Measurements from ENCODE around the gene RPS27A.
A peak's percentile ranks its signal among the peaks of the same experiment; 100 is the strongest.
"Not testable (repeated sequence)": the region's sequence is repeated elsewhere in the genome, so short reads cannot be mapped to it uniquely, and the experiment has no call there.

The RPS27A gene

DNA sequence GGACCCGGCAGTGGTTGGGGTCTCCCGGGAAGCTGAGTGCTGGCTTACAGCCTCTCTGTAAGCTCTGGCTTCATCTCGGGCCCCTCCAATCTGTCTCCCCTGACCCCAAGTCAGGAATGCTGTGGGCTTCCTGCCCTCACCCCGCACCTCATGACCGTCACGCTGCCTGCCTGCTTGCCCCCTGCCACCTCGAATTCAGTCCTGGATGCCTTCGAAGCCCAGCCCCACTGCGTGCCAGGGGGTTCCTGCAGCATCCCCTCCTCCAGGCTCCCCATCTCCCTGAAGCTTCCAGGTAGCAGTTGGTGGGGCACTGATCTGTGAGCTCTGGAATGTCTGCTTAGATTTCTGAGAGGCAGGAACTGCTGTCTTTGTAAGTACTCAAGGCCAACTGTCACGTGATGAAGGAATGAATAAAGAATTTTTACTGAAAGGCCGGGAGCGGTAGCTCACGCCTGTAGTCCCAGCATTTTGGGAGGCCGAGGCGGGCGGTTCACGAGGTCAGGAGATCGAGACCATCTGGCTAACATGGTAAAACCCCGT lies 6.9 kb upstream of the RPS27A start:
- Histone ChIP-seq H3K4me3 (ENCODE audit: low read depth, low read length) (no peak overlapping the region), H3K36me3 (ENCODE audit: control insufficient read depth, insufficient read depth, low read length) (0 out of 2 replicates have a peak, but pooled peaks cover 4% of the 10 kb centered on the region), H3K9me3 (ENCODE audit: control insufficient read depth, insufficient read depth, low read length) (no peaks in the 10 kb centered on the region), H3K27me3 (ENCODE audit: control insufficient read depth, insufficient read depth, low read length) (no peaks in the 10 kb centered on the region), H3K27ac (ENCODE audit: low read depth, low read length) (no peak overlapping the region), H3K4me1 (ENCODE audit: control insufficient read depth, insufficient read depth, low read length) (no peaks in the 10 kb centered on the region), H3K9ac (ENCODE audit: low read depth, low read length) (no peak overlapping the region)

DNA sequence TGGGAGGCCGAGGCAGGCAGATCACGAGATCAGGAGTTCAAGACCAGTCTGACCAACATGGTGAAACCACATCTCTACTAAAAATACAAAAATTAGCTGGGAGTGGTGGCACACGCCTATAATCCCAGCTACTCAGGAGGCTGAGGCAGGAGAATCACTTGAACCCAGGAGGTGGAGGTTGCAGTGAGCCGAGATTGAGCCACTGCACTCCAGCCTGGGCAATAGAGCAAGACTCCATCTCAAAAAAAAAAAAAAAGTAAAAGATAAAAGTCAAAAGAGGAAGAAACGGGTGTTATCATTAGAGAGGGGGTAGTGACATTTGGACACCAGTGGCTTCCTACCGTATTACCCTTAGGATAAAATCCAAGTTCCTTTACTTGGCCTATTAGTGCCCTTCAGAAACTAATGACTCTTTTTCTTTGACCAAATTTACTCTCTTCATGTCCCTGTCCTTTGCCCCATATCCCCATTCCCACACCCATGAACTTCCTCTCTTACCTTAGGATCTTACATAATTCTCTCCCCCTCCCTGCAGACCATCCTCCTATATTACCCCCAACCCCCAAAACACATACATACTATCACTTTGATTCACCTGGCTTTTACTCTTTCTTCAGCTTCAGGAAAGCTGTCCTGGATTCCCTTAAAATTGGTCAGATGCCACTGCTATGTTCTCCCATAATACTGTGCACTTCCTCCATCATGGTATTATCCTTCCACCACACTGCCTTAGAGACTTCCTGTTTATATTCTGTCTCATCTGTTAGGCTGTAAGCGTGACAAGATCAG lies 4.9 kb upstream of the RPS27A start:
- not testable (repeated sequence) for H3K4me3 ChIP-seq (ENCODE audit: low read depth, low read length); H3K27ac ChIP-seq (ENCODE audit: low read depth, low read length); H3K9ac ChIP-seq (ENCODE audit: low read depth, low read length); H3K4me1 ChIP-seq (ENCODE audit: control insufficient read depth, insufficient read depth, low read length); H3K36me3 ChIP-seq (ENCODE audit: control insufficient read depth, insufficient read depth, low read length); H3K27me3 ChIP-seq (ENCODE audit: control insufficient read depth, insufficient read depth, low read length); H3K9me3 ChIP-seq (ENCODE audit: control insufficient read depth, insufficient read depth, low read length)

GRCh38 chr2:55228226-55228563 lies 4.3 kb upstream of the RPS27A start:
- Histone ChIP-seq H3K27me3 (ENCODE audit: control insufficient read depth, insufficient read depth, low read length) (no peaks in the 10 kb centered on the region), H3K4me3 (ENCODE audit: low read depth, low read length) (no peak overlapping the region), H3K4me1 (ENCODE audit: control insufficient read depth, insufficient read depth, low read length) (peaks cover 5% of the 10 kb centered on the region; the same call in 1 of the 2 replicates), H3K36me3 (ENCODE audit: control insufficient read depth, insufficient read depth, low read length) (peaks cover 6% of the 10 kb centered on the region), H3K27ac (ENCODE audit: low read depth, low read length) (no peak overlapping the region), H3K9me3 (ENCODE audit: control insufficient read depth, insufficient read depth, low read length) (no peaks in the 10 kb centered on the region), H3K9ac (ENCODE audit: low read depth, low read length) (no peak overlapping the region)

GRCh38 chr2:55229221-55229620 lies 3.3 kb upstream of the RPS27A start:
- H3K27ac ChIP-seq (ENCODE audit: low read depth, low read length): no peak overlapping the region
- no peaks in the 10 kb centered on the region for H3K9me3 ChIP-seq (ENCODE audit: control insufficient read depth, insufficient read depth, low read length)
- peaks cover 16% of the 10 kb centered on the region for H3K36me3 ChIP-seq (ENCODE audit: control insufficient read depth, insufficient read depth, low read length)
- H3K4me3 ChIP-seq (ENCODE audit: low read depth, low read length): no peak overlapping the region
- peaks cover 13% of the 10 kb centered on the region for H3K4me1 ChIP-seq (ENCODE audit: control insufficient read depth, insufficient read depth, low read length)
- H3K27me3 ChIP-seq (ENCODE audit: control insufficient read depth, insufficient read depth, low read length): no peaks in the 10 kb centered on the region
- H3K9ac ChIP-seq (ENCODE audit: low read depth, low read length): no peak overlapping the region

GRCh38 chr2:55230551-55230950 lies 1.9 kb upstream of the RPS27A start:
- Histone ChIP-seq H3K36me3 (ENCODE audit: control insufficient read depth, insufficient read depth, low read length) (peaks cover 30% of the 10 kb centered on the region), H3K27me3 (ENCODE audit: control insufficient read depth, insufficient read depth, low read length) (no peaks in the 10 kb centered on the region), H3K27ac (ENCODE audit: low read depth, low read length) (no peak overlapping the region), H3K9ac (ENCODE audit: low read depth, low read length) (no peak overlapping the region), H3K4me1 (ENCODE audit: control insufficient read depth, insufficient read depth, low read length) (peaks cover 15% of the 10 kb centered on the region), H3K9me3 (ENCODE audit: control insufficient read depth, insufficient read depth, low read length) (no peaks in the 10 kb centered on the region), H3K4me3 (ENCODE audit: low read depth, low read length) (no peak overlapping the region)

- Histone ChIP-seq H3K27ac (ENCODE audit: low read depth, low read length) (peak overlapping the region; percentile 100), H3K9me3 (ENCODE audit: control insufficient read depth, insufficient read depth, low read length) (no peaks in the 10 kb centered on the region), H3K4me3 (ENCODE audit: low read depth, low read length) (peak overlapping the region; percentile 87), H3K4me1 (ENCODE audit: control insufficient read depth, insufficient read depth, low read length) (peaks cover 15% of the 10 kb centered on the region), H3K9ac (ENCODE audit: low read depth, low read length) (peak overlapping the region; percentile 98), H3K27me3 (ENCODE audit: control insufficient read depth, insufficient read depth, low read length) (no peaks in the 10 kb centered on the region), H3K36me3 (ENCODE audit: control insufficient read depth, insufficient read depth, low read length) (peaks cover 40% of the 10 kb centered on the region)
These were observed 873 bp upstream of the RPS27A start for GRCh38 chr2:55231546-55232083.

DNA sequence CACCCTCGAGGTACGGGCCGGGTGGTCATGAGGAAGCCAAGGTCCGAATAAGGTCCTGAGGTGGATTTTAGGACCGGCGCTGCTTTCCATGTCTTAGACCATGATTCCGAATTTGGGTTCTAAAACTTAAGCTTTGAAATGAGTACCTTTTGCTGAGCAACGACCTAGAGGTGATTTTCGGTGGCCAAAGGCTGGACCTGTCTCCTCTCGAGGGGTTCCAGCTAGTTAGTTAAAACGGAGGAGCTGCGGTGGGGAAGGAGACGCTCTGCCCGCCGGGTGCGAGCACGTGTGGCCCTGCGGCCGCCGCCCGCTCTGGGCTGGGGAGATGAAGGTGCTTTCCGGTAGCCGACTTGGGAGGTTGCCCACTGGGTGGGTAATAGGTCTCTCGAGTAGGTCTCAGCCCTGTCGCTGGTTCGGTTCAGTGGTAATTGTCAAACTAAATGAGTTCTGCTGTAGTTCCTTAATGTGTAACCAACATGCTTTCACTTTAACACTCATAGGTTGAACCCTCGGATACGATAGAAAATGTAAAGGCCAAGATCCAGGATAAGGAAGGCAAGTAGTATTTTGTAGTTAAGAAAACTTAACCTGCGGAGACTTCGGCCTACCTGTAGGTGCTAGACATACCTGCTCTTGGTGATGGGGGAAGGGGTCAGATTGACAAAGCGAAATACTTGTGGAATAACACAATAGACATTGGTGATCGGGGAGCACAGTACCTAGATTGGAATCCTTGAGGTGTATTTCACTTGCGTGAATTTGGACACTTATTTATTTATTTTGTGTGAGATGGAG lies 572 bp downstream of the RPS27A start:
- H3K36me3 ChIP-seq (ENCODE audit: control insufficient read depth, insufficient read depth, low read length): peaks cover 45% of the 10 kb centered on the region
- H3K27ac ChIP-seq (ENCODE audit: low read depth, low read length): peak overlapping the region; percentile 100
- peak overlapping the region; percentile 87 for H3K4me3 ChIP-seq (ENCODE audit: low read depth, low read length)

DNA sequence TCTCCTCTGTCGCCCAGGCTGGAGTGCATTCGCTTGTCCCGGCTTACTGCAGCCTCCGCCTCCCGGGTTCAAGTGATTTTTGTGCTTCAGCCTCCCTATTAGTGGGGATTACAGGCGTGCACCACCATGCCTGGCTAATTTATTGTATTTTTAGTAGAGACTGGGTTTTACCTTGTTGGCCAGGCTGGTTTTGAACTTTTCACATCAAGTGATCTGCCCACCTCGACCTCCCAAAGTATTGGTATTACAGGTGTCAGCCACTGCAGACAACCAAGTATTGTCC lies 1.1 kb downstream of the RPS27A start:
- H3K9me3 ChIP-seq (ENCODE audit: control insufficient read depth, insufficient read depth, low read length): no peaks in the 10 kb centered on the region

More for the DNA sequence above, 572 bp downstream of the RPS27A start:
- H3K9me3 ChIP-seq (ENCODE audit: control insufficient read depth, insufficient read depth, low read length): no peaks in the 10 kb centered on the region
- peak overlapping the region; percentile 98 for H3K9ac ChIP-seq (ENCODE audit: low read depth, low read length)
- no peaks in the 10 kb centered on the region for H3K27me3 ChIP-seq (ENCODE audit: control insufficient read depth, insufficient read depth, low read length)
- H3K4me1 ChIP-seq (ENCODE audit: control insufficient read depth, insufficient read depth, low read length): peaks cover 15% of the 10 kb centered on the region

GRCh38 chr2:55235724-55236538 lies 3.4 kb downstream of the RPS27A start:
- H3K4me1 ChIP-seq (ENCODE audit: control insufficient read depth, insufficient read depth, low read length): peaks cover 15% of the 10 kb centered on the region
- peak overlapping the region; percentile 52 for H3K27ac ChIP-seq (ENCODE audit: low read depth, low read length)
- H3K27me3 ChIP-seq (ENCODE audit: control insufficient read depth, insufficient read depth, low read length): no peaks in the 10 kb centered on the region
- no peak overlapping the region for H3K4me3 ChIP-seq (ENCODE audit: low read depth, low read length)
- no peaks in the 10 kb centered on the region for H3K9me3 ChIP-seq (ENCODE audit: control insufficient read depth, insufficient read depth, low read length)
- H3K9ac ChIP-seq (ENCODE audit: low read depth, low read length): no peak overlapping the region
- H3K36me3 ChIP-seq (ENCODE audit: control insufficient read depth, insufficient read depth, low read length): peaks cover 60% of the 10 kb centered on the region

More for the DNA sequence above, 1.1 kb downstream of the RPS27A start:
- Histone ChIP-seq H3K4me3 (ENCODE audit: low read depth, low read length) (peak overlapping the region; percentile 87), H3K4me1 (ENCODE audit: control insufficient read depth, insufficient read depth, low read length) (peaks cover 15% of the 10 kb centered on the region), H3K27me3 (ENCODE audit: control insufficient read depth, insufficient read depth, low read length) (no peaks in the 10 kb centered on the region), H3K9ac (ENCODE audit: low read depth, low read length) (peak overlapping the region; percentile 98), H3K36me3 (ENCODE audit: control insufficient read depth, insufficient read depth, low read length) (peaks cover 45% of the 10 kb centered on the region), H3K27ac (ENCODE audit: low read depth, low read length) (peak overlapping the region; percentile 100)

- Histone ChIP-seq H3K4me1 (ENCODE audit: control insufficient read depth, insufficient read depth, low read length) (peaks cover 10% of the 10 kb centered on the region), H3K27me3 (ENCODE audit: control insufficient read depth, insufficient read depth, low read length) (no peaks in the 10 kb centered on the region), H3K27ac (ENCODE audit: low read depth, low read length) (no peak overlapping the region), H3K4me3 (ENCODE audit: low read depth, low read length) (no peak overlapping the region), H3K36me3 (ENCODE audit: control insufficient read depth, insufficient read depth, low read length) (peaks cover 70% of the 10 kb centered on the region), H3K9ac (ENCODE audit: low read depth, low read length) (no peak overlapping the region), H3K9me3 (ENCODE audit: control insufficient read depth, insufficient read depth, low read length) (no peaks in the 10 kb centered on the region)
These were observed 4.6 kb downstream of the RPS27A start for GRCh38 chr2:55236992-55237543.

All from HUES48 (cell line).